KMS-11 (cell line): ENCODE results near the gene RPGRIP1L.

Experiments used
- H2AFZ ChIP-seq: fragments of 200-600 bp; sonication (generic); 2 replicates; pipeline ENCODE4 v1.6.1; 2016; ENCODE audit warnings: antibody characterized with exemption, mixed run types, low read depth
- H3K27ac ChIP-seq: fragments of 200-600 bp; sonication (generic); 2 replicates; pipeline ENCODE4 v1.6.1; 2016; ENCODE audit warnings: mild to moderate bottlenecking, mixed run types
- H3K27me3 ChIP-seq: fragments of 200-600 bp; sonication (generic); 2 replicates; pipeline ENCODE4 v1.6.1; 2017; ENCODE audit warnings: mild to moderate bottlenecking, low read depth, mixed run types, moderate library complexity; ENCODE audit not compliant: insufficient read depth
- H3K36me3 ChIP-seq: fragments of 200-600 bp; sonication (generic); 2 replicates; pipeline ENCODE4 v1.6.1; 2017; ENCODE audit warnings: mild to moderate bottlenecking, mixed run types; ENCODE audit not compliant: insufficient read depth
- H3K4me1 ChIP-seq: fragments of 200-600 bp; sonication (generic); 2 replicates; pipeline ENCODE4 v1.6.1; 2016; ENCODE audit warnings: mild to moderate bottlenecking, low read depth, mixed run types; ENCODE audit not compliant: poor library complexity, severe bottlenecking
- H3K4me2 ChIP-seq: fragments of 200-600 bp; sonication (generic); 2 replicates; pipeline ENCODE4 v1.7.0; 2016; ENCODE audit warnings: mild to moderate bottlenecking, mixed run types
- H3K4me3 ChIP-seq: fragments of 200-600 bp; sonication (generic); IDR thresholded peaks from 2 replicates; pipeline ENCODE4 v1.6.1; 2017; ENCODE audit warnings: low read depth, low read length, mixed read lengths; ENCODE audit not compliant: insufficient read depth
- H3K79me2 ChIP-seq: fragments of 200-600 bp; sonication (generic); 2 replicates; pipeline ENCODE4 v1.6.1; 2016; ENCODE audit warnings: low read depth, mixed run types; ENCODE audit not compliant: insufficient read depth
- H3K9ac ChIP-seq: fragments of 200-600 bp; sonication (generic); 2 replicates; pipeline ENCODE4 v1.6.1; 2016; ENCODE audit warnings: mild to moderate bottlenecking, mixed run types
- H4K20me1 ChIP-seq: fragments of 200-600 bp; sonication (generic); 2 replicates; pipeline ENCODE4 v1.6.1; 2016; ENCODE audit warnings: mild to moderate bottlenecking, mixed run types; ENCODE audit not compliant: insufficient read depth
- TF ChIP-seq, protein P1 (sequence below): fragments of 200-600 bp; sonication (generic); conservative IDR thresholded peaks from 2 replicates; pipeline ENCODE4 v1.6.1; 2017; ENCODE audit warnings: low read depth, mild to moderate bottlenecking, antibody characterized with exemption, low read length, moderate library complexity, mixed read lengths

Gene RPGRIP1L

DNA sequence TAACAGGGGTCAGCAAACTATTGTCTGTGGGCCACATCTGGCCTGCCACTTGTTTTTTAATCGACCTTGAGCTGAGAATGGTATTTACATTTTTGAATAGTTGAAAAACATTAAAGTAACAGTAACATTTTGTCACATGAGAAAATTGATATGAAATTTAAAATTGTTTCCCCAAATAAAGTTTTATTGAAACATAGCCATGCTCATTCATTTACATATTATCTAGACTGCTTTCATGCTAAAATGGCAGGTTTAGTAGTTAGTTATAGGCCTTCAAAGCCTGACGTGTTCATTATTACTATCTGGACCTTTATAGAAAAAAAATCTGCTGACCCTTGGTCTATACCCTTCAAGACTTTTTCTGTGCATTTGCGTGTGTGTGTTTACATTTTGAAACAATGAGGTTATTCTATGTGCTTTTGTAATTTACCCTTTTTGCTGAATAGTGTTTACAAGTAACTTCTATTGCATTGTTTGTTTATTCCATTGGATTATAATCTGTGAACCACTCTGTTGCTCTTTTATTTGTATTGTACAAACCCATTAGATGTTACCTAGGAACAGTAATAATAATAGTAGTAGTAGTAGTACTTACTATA, 37.4 kb upstream of the RPGRIP1L start:
- Histone ChIP-seq H3K9ac (no peak overlapping the region), H2AFZ (no peak overlapping the region), H3K79me2 (no peaks in the 10 kb centered on the region), H3K4me2 (no peak overlapping the region), H3K36me3 (no peaks in the 10 kb centered on the region), H3K4me3 (no peak overlapping the region), H3K4me1 (peaks cover 9% of the 10 kb centered on the region), H4K20me1 (no peaks in the 10 kb centered on the region), H3K27me3 (no peaks in the 10 kb centered on the region), H3K27ac (no peak overlapping the region)
- TF ChIP-seq, protein P1, sequence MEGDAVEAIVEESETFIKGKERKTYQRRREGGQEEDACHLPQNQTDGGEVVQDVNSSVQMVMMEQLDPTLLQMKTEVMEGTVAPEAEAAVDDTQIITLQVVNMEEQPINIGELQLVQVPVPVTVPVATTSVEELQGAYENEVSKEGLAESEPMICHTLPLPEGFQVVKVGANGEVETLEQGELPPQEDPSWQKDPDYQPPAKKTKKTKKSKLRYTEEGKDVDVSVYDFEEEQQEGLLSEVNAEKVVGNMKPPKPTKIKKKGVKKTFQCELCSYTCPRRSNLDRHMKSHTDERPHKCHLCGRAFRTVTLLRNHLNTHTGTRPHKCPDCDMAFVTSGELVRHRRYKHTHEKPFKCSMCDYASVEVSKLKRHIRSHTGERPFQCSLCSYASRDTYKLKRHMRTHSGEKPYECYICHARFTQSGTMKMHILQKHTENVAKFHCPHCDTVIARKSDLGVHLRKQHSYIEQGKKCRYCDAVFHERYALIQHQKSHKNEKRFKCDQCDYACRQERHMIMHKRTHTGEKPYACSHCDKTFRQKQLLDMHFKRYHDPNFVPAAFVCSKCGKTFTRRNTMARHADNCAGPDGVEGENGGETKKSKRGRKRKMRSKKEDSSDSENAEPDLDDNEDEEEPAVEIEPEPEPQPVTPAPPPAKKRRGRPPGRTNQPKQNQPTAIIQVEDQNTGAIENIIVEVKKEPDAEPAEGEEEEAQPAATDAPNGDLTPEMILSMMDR, result no peak

DNA sequence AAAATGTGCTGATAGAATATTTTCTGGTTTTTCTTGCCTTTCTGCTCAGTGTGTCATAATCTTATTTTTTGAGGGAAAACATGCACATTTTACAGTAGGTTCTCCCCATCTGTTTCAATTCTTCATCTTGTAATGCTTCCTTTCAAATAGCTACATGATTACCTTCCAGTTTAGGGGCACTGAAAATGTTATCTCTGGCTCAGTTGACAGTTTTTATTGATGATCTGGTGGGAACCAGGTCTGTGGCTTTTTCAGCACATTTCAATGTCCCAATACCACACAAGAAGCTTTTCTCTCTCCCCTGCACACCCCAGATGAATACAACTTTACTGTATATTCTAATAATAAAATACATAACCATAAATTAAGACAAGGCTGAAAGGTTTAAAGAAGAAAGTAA, 36.8 kb upstream of the RPGRIP1L start:
- Histone ChIP-seq H4K20me1 (no peaks in the 10 kb centered on the region), H3K9ac (no peak overlapping the region), H2AFZ (no peak overlapping the region), H3K27me3 (no peaks in the 10 kb centered on the region), H3K79me2 (no peaks in the 10 kb centered on the region), H3K36me3 (no peaks in the 10 kb centered on the region), H3K4me1 (peaks cover 9% of the 10 kb centered on the region), H3K4me3 (no peak overlapping the region), H3K27ac (no peak overlapping the region), H3K4me2 (no peak overlapping the region)
- TF ChIP-seq, protein P1, result no peak

GRCh38 chr16:53737552-53737951, 33.9 kb upstream of the RPGRIP1L start:
- Histone ChIP-seq H2AFZ (no peak overlapping the region), H3K4me3 (no peak overlapping the region), H3K27me3 (no peaks in the 10 kb centered on the region), H3K79me2 (no peaks in the 10 kb centered on the region), H3K27ac (no peak overlapping the region), H3K36me3 (no peaks in the 10 kb centered on the region), H4K20me1 (no peaks in the 10 kb centered on the region), H3K9ac (no peak overlapping the region), H3K4me2 (no peak overlapping the region), H3K4me1 (peaks cover 9% of the 10 kb centered on the region)
- TF ChIP-seq, protein P1, result no peak

DNA sequence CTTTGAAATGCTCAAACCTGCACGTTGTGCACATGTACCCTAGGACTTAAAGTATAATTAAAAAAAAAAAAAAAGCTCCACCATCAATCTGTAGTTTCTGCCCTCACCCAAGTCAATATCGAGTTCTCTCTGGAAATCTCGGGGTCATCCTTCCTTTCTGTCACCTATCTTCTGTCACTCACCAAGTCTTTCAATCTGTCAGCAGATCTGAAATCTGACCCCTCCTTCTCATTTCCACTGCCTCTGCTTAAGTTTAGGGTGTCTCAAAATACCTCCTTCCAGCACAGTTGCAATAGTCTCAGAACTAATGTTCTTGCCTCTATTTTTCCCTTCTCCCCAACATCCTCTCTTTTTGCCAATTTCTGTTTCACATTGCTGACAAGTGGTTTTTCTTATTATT, 32.6 kb upstream of the RPGRIP1L start:
- no peaks in the 10 kb centered on the region for H3K36me3 ChIP-seq
- no peak overlapping the region for H3K4me2 ChIP-seq
- no peaks in the 10 kb centered on the region for H4K20me1 ChIP-seq
- peaks cover 9% of the 10 kb centered on the region for H3K4me1 ChIP-seq
- H3K79me2 ChIP-seq, result no peaks in the 10 kb centered on the region
- no peak overlapping the region for H3K9ac ChIP-seq
- no peaks in the 10 kb centered on the region for H3K27me3 ChIP-seq
- TF ChIP-seq, protein P1, result no peak
- no peak overlapping the region for H3K27ac ChIP-seq
- no peak overlapping the region for H3K4me3 ChIP-seq
- no peak overlapping the region for H2AFZ ChIP-seq
